Hematopoietic multipotent progenitor cell treated with erythropoietin and hydrocortisone succinate and interleukin-3 and kit ligand, for 17 days (in vitro differentiated cells): Measurements from ENCODE around the gene PRSS50.

ENCODE experiments used
- DNase-seq: peaks from one replicate; pipeline ENCODE4 v3.0.0-alpha.2; 2015; ENCODE audit warnings: low spot score

PRSS50 gene

DNA sequence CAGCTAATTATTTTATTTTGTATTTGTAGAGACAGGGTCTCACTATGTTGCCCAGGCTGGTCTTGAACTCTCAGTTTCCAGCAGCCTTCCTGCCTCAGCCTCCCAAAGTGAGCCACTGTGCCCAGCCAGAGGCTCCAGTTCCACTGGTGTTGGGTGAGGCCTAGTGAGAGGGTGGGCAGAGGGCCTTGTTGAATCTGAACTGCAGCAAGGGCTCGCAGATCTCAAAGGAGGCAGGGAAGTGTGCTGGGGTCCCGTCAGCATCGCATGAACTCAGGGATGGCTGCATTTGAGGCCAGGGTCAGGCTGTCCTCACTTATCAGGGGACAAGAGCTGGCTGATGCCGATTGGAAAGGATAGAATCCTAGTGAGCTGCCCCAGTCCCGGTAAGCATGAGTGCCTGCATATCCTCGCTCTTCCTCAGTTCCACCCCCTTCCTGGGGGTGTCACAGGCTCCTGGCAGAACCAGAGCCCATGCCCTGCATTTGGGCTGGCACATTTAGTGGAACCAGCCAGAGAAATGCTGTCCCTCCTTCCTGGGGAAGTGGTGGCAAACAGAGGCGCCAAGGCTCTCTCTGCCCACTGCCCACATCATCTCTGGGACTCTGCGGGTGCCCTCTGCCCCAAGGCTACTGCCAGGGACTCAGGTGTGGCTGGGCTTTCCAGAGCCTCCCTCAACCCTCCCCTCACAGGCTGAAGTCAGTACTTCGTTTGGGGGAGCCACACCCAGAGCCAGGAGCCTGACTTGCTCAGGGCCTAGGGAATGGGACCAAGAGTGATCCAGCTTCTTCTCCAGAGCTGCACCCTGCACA is 48.3 kb downstream of the PRSS50 start:
- DNase-seq = no peak

DNA sequence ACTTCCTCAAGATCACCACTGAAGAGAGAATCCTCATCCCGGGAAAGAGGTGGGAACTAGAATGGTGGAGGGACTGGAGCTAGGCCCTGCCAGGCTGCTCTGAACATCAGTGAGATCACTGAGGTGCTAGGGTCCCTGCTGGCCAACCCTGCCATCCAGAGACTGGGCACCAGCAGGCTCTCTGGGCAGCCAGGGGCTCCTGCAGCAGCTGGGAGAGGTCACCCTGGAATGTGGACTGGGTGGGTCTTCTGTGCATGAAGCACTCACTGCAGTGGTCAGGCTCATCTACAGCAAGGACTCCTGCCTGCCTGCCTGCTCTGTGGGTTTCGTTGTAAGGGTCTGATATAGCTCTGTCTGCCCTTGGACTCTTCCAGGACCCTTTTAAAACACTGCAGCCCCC is 49.1 kb downstream of the PRSS50 start:
- DNase-seq = no peak

DNA sequence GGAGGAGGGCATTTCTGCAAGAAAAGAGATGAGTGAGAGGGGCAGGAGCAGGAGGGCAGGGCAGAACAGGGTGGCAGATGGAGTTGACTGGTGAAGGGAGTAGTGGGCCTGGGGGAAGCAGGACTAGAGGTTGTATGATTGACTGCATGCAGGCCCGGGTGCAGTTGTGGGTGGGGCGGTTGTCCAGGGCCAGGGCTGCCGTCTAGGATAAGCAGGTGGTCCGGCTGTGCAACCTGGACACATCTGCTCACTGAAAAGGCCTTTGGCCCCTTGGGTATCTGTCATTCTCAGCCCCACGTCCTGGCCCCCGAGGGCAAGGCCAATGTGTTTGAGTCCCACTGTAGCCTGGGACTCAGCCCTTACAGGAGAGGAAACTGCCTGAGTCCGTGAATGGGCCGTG is 49.6 kb downstream of the PRSS50 start:
- no peak for DNase-seq

DNA sequence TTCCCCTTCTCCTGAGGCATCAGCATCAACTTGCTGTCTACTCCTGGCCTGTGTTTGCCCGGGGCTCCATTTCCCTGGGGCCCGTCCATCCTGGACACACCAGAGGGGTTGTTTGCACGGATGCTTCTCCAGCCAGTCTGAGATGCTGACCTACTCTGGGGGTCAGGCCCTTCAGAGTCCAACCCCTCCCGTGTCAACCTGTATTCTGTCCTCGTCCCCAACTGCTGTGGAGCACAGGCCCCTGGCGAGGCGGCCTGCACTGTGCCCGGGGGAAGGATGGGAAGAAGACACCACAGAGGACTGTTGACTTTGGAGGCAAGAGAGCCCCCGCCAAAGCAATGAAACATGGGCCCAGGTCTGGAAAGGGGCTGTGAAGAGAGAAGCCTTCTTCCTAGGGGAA is 50.0 kb downstream of the PRSS50 start:
- no peak for DNase-seq

DNA sequence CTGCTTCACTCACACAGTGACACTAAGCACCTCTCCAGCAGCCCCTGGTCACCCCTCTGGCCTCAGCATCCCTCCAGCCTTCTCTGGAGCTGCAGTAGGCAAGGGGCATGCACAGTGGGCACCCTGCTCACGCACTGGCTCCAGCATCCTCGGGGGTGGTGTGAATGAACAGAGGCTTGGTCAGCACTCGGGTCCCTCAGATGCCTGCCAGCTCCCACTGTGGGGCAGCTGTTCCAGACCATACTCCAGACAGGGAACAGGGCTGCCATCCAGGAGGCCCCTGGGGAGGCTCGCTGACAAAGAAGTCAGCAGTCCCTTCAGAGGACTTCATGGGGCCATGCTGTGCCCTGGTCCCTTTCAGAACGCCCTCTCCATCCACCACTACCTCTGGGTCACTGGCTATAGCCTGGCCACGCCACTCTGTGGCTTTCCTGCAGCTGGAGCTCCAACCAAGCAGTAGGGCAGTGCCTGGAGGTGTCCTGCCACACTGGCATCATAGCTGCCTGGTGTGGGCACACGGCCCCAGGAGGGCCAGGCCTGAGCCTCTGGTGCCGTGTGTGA is 50.5 kb downstream of the PRSS50 start:
- no peak for DNase-seq

DNA sequence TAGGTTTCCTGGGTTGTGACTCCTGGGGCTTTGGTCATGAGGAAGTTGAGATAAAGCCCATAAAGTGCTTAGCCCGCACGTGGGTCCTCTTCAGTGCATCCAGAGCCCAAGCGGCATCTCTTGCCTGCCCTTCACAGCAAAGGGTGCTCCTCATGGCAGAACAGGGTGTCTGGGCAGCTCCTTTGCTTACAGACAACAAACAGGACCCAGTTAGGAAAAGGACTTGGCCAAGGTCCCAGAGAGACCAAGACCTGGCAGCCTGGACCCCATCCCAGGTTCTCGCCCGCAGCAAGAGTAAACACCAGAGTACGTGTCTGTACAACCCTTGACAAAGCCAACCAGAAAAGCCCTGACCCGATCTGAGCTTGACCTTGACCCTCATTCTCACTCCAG is 51.2 kb downstream of the PRSS50 start:
- no peak for DNase-seq

GRCh38 chr3:46665763-46666452 is 51.8 kb downstream of the PRSS50 start:
- DNase-seq = no peak

GRCh38 chr3:46664971-46665762 is 52.5 kb downstream of the PRSS50 start:
- DNase-seq = no peak

DNA sequence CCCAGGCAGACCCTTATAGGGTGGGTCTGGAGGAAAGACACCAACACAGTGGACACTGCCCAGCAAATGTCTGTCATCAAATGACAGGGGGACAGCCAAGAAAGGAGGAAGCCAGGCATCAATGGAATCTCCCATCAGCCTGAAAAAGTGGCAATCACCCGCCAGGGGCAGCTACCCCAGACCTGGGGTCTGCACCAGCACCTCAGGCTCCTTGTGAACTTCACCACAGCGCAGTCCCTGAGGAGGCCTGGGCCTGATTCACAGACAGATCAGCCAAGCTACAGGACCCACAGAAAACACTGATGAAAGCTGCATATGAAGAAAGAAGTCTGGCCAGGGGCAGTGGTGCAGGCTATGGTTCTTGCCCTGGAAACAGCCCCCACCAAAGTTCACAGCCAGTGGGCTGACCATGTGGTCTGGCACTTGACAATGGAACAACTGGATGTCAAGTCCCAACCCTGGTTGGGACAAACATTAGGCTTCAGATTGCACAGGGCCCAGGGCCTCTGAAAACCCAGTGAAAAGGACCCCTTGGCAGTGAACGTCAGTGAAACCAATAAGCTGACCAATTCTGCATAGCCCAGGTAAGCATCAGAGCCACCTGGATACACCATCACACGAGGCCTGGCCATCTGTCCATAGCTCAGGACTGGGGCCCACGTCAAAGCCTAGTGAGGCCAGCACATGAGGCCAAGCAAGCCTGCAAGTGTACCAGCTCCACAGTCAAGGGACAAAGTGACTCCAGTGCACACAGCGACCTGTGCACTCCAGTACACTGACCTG is 53.3 kb downstream of the PRSS50 start:
- no peak for DNase-seq

DNA sequence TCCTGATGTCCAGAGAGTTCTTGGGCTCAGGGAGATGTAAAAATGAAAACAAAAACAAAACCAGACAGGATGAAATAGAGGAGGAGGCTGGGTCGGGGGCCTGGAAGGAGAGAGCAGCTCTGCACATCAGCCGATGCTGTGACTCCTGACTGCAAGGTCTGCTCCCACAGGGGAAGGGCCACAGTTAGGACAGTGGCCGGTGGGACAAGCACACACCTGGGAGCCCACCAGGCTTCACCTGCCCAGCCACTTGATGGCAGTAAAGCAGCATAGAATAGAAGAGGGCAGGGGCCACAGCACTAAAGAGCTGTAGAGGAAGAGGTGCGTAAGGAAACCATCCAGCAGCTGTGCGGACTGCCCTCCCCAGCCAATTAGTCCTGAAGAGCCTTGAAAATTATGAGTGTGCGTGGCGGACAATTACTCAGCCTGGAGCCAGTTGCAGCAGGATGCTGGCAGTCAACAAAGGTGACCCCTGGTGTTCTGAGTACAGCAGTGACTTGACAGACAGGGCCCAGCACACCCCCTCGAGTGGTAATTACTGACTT is 54.0 kb downstream of the PRSS50 start:
- DNase-seq = no peak

DNA sequence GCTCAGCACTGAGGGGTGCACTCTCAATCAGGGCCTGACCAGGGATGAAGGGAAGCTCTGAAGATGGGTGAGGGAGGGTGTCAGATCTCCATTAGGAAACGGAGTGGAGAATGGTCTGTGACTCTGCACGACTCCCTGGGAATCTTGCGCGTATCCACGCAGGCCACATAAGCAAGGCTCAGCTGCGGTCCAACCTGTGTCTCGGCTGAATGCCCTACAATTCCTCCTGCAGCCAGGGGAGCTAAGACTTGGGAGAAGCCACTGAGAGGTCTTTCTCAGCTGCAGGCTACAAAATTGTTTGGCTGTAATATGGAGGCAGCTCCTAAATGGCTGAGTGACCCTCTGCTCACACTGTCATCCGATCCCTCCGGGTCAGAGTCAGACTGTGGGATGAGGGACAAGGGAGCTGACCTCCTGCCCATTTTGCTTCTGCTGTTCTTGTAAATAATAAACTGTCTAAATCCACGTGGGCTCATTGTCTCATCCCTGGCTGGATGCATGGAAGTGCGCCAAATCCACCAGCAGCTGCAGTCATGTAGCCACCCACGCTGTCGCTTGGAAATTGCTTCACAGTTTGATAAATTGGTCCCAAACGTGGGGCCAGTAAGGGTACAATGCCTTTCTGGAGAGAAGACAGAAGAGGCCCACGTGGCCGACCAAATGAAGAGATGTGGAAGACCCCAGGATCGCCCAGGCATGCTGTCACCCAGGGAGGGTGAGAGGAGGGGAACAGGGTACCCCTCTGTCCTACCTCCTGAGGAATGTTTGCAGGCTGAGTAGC is 54.7 kb downstream of the PRSS50 start:
- no peak for DNase-seq
